Upper lobe of left lung (tissue), 6 donors: ENCODE results near the gene PID1. TPM values are rescaled to one million over a fixed set of nuclear protein-coding genes. Genes with fewer than 3 reads are reported as not detected.

Source experiments
- ATAC-seq, 2 donors: fragments of 200-7000 bp; cut with Tn5 transposase; one replicate each; pipeline ENCODE4 v1.9.1; 2022; ENCODE audit warnings: mild to moderate bottlenecking in 2 of 2, moderate library complexity in 2 of 2; ENCODE audit not compliant: low FRiP score in 2 of 2
- DNase-seq, 2 donors: peaks; one replicate each; pipeline ENCODE4 v3.0.0-alpha.2; 2019 to 2020
- H3K27ac ChIP-seq, 4 donors: fragments of 200-600 bp; sonication (generic); one replicate each; pipeline ENCODE4 v1.5.1; 2016 to 2019
- H3K27me3 ChIP-seq, 4 donors: fragments of 200-600 bp; sonication (generic); one replicate each; pipeline ENCODE4 v1.5.1; 2017 to 2019
- H3K36me3 ChIP-seq, 4 donors: fragments of 200-600 bp; sonication (generic); one replicate each; pipeline ENCODE4 v1.5.1; 2016 to 2019
- H3K4me1 ChIP-seq, 4 donors: fragments of 200-600 bp; sonication (generic); one replicate each; pipeline ENCODE4 v1.5.1; 2018 to 2019
- H3K4me3 ChIP-seq, 4 donors: fragments of 200-600 bp; sonication (generic); one replicate each; pipeline ENCODE4 v1.5.1; 2017 to 2019; ENCODE audit warnings: mild to moderate bottlenecking in 2 of 4, moderate library complexity in 1 of 4
- H3K9me3 ChIP-seq, 4 donors: fragments of 200-600 bp; sonication (generic); one replicate each; pipeline ENCODE4 v1.5.1; 2018 to 2019
- CTCF ChIP-seq, 6 experiments: fragments of 450-650 bp in 4 of 6; fragments of 200-600 bp in 2 of 6; sonication (generic) in 2 of 6; IDR thresholded peaks; one replicate each; pipeline ENCODE4 v1.5.1; 2016 to 2019; ENCODE audit warnings: antibody characterized with exemption in 6 of 6
- EP300 ChIP-seq, 4 donors: sonication (generic); formaldehyde crosslinking; IDR thresholded peaks; one replicate each; pipeline ENCODE4 v1.5.1; 2017; ENCODE audit warnings: antibody characterized with exemption in 4 of 4, control low read depth in 2 of 4
- POLR2A ChIP-seq, 4 donors: fragments of 450-650 bp; IDR thresholded peaks; one replicate each; pipeline ENCODE4 v1.5.1; 2016 to 2017; ENCODE audit warnings: antibody characterized with exemption in 4 of 4, mild to moderate bottlenecking in 2 of 4
- POLR2AphosphoS5 ChIP-seq, 2 donors: sonication (generic); formaldehyde crosslinking; IDR thresholded peaks; one replicate each; pipeline ENCODE4 v1.5.1; 2017; ENCODE audit warnings: antibody characterized with exemption in 2 of 2
- WGBS, 2 donors: methylation state at CpG; one replicate each; pipeline ENCODE4 v1.1.5; 2017 to 2018; 5-methylcytosine and 5-hydroxymethylcytosine counted together
- total RNA-seq, 6 donors: library from RNA; depleted of rRNA in 4 of 6; stranded (reverse); fragments of >200 nt in 4 of 6; gene quantifications; one replicate each; pipeline versions ENCODE4 v1.1.0 to v1.2.1, GENCODE V29; 2016 to 2021
- donor health status: DM: no; HTN: no; CAD: no; lungs with moderate emphysema.
- donor health status: DM: no; HTN: yes; CAD: no; lungs with severe emphysema.

PID1 gene
- total RNA-seq, 6 donors from 2014 or later: 20.8 to 59.7 (median 39.8) TPM

- TF ChIP-seq POLR2AphosphoS5 (IDR thresholded peaks at IDR 0.05) (no peak), EP300 (IDR thresholded peaks at IDR 0.05) (no peak), POLR2A (IDR thresholded peaks at IDR 0.05) (no peak), CTCF (IDR thresholded peaks at IDR 0.05) (no peak)
- ATAC-seq (no peak), DNase-seq (no peak)
- no peaks in the 10 kb centered on the region for H3K27me3 ChIP-seq
- H3K27ac ChIP-seq: no peak overlapping the region
- WGBS, 2 donors: 88 to 92% methylated on average over 3 of the region's 3 CpGs
- H3K36me3 ChIP-seq: no peaks in the 10 kb centered on the region
- H3K9me3 ChIP-seq: peaks cover 0 to 6% (median 2%) of the 10 kb centered on the region in 4 donors
- H3K4me3 ChIP-seq: no peak overlapping the region
- peaks cover 0 to 7% (median 0%) of the 10 kb centered on the region in 4 donors for H3K4me1 ChIP-seq
Measured at GRCh38 chr2:229246334-229246733, 24.8 kb downstream of the PID1 start.

DNA sequence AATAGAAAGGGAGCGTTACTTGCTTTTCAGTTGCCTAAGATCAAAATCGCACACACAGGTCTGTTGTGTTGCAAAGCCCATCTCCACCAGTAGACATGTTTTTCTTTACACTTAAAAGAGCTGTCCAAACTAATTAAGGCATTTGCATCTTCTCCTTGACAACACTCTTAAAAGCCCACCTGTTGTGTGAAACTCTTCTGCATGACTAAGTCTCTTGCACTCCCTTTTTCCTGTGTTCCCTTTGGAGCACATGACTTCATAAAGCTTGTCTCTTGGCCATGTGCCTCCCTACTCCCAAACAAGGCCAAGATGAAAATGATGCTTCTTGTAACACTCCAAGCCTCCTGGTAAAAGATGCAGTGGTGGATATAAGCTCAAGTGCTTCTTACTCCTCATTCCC lies 26.1 kb downstream of the PID1 start:
- Histone ChIP-seq H3K4me3 (no peak overlapping the region), H3K36me3 (no peaks in the 10 kb centered on the region), H3K9me3 (peaks cover 0 to 20% (median 13%) of the 10 kb centered on the region in 4 donors), H3K4me1 (peaks cover 0 to 7% (median 0%) of the 10 kb centered on the region in 4 donors), H3K27me3 (no peaks in the 10 kb centered on the region), H3K27ac (no peak overlapping the region)
- WGBS, 2 donors: 79 to 93% methylated on average over 2 of the region's 2 CpGs
- ATAC-seq (no peak), DNase-seq (no peak)
- TF ChIP-seq CTCF (IDR thresholded peaks at IDR 0.05) (no peak), POLR2A (IDR thresholded peaks at IDR 0.05) (no peak), POLR2AphosphoS5 (IDR thresholded peaks at IDR 0.05) (no peak), EP300 (IDR thresholded peaks at IDR 0.05) (no peak)

DNA sequence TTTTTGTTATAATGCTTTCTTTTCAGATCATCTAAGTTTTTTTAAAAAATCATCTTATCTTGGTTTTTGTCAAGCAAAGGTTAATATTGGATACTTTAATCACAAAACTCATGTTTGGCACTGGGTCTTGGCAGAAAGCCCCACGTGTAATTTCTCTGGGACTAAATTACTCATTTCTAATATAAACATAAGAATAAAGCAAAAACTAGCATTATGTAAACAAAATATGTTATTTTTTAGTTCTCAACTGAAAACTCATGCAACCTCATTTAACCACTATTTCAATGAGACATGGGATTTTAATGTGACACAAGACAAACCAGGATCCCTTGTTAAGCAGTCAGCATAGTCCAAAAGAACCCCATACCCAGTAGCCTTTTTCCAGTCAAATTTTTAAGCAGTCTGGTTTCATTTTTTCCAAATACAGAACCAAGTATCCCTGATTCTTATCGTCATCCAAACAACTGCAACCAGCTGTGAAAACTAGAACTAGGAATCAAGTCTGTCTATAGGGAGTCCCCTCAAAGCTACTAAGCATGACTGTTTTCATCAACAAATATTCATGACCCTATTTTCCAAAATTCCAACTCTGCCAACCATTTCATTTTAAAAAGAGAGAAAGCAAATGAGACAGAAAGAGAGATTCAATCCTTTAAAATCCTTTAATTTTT lies 27.1 kb downstream of the PID1 start:
- DNase-seq (no peak), ATAC-seq (no peak)
- Histone ChIP-seq H3K36me3 (no peaks in the 10 kb centered on the region), H3K4me3 (no peak overlapping the region), H3K9me3 (peaks cover 0 to 20% (median 13%) of the 10 kb centered on the region in 4 donors), H3K4me1 (peaks cover 0 to 7% (median 0%) of the 10 kb centered on the region in 4 donors), H3K27ac (no peak overlapping the region), H3K27me3 (no peaks in the 10 kb centered on the region)
- TF ChIP-seq CTCF (IDR thresholded peaks at IDR 0.05) (no peak), EP300 (IDR thresholded peaks at IDR 0.05) (no peak), POLR2AphosphoS5 (IDR thresholded peaks at IDR 0.05) (no peak), POLR2A (IDR thresholded peaks at IDR 0.05) (no peak)
- WGBS, 2 donors: 48 to 62% methylated on average over 2 of the region's 2 CpGs

GRCh38 chr2:229240984-229241491 lies 30.0 kb downstream of the PID1 start:
- TF ChIP-seq POLR2AphosphoS5 (IDR thresholded peaks at IDR 0.05) (no peak), EP300 (IDR thresholded peaks at IDR 0.05) (no peak), POLR2A (IDR thresholded peaks at IDR 0.05) (no peak), CTCF (IDR thresholded peaks at IDR 0.05) (no peak)
- no peak overlapping the region for H3K4me3 ChIP-seq
- peaks cover 0 to 7% (median 0%) of the 10 kb centered on the region in 4 donors for H3K4me1 ChIP-seq
- H3K9me3 ChIP-seq: peaks cover 0 to 20% (median 13%) of the 10 kb centered on the region in 4 donors
- no peaks in the 10 kb centered on the region for H3K36me3 ChIP-seq
- H3K27ac ChIP-seq: no peak overlapping the region
- no peak for DNase-seq
- H3K27me3 ChIP-seq: no peaks in the 10 kb centered on the region
- no peak for ATAC-seq

DNA sequence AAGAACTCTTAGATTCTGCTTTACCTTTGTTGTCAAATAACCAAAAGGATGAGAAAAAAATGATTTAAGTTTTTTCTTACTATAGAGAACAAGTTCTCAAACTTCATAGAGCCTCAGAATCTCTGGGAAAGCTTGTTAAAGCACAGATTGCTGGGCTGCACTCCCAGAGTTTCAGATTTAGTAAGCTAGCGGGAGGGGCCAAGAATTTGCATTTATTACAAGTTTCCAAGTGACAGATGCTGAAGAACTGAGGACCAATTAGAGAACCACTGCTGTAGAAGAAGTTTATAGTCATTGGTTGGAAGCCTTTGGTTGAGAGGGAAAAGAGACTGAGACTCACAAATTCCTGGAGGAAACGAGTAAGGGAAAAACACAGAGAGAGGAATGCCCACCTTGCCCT lies 32.1 kb downstream of the PID1 start:
- WGBS, 2 donors: 42 to 80% methylated on average over 2 of the region's 2 CpGs
- TF ChIP-seq EP300 (IDR thresholded peaks at IDR 0.05) (no peak), POLR2AphosphoS5 (IDR thresholded peaks at IDR 0.05) (no peak), POLR2A (IDR thresholded peaks at IDR 0.05) (no peak), CTCF (IDR thresholded peaks at IDR 0.05) (no peak)
- H3K4me1 ChIP-seq: no peaks in the 10 kb centered on the region
- DNase-seq: no peak
- no peak overlapping the region for H3K27ac ChIP-seq
- ATAC-seq: no peak
- H3K9me3 ChIP-seq: peaks cover 0 to 20% (median 13%) of the 10 kb centered on the region in 4 donors
- H3K36me3 ChIP-seq: no peaks in the 10 kb centered on the region
- H3K27me3 ChIP-seq: no peaks in the 10 kb centered on the region
- H3K4me3 ChIP-seq: no peak overlapping the region
